Hepatocyte (in vitro differentiated cells): ENCODE results near the gene ALG11.

ENCODE experiments used
- EZH2 ChIP-seq: fragments of 200-600 bp; sonication (generic); IDR thresholded peaks from 2 replicates; pipeline ENCODE4 v1.6.1; 2016; ENCODE audit warnings: antibody characterized with exemption, mild to moderate bottlenecking, borderline replicate concordance
- EZH2phosphoT487 ChIP-seq: fragments of 200-600 bp; sonication (generic); IDR thresholded peaks from one replicate; pipeline ENCODE4 v1.6.1; 2018; ENCODE audit warnings: antibody characterized with exemption, mild to moderate bottlenecking, low read depth, moderate library complexity; ENCODE audit not compliant: unreplicated experiment, severe bottlenecking
- TF ChIP-seq, protein P1 (sequence below): fragments of 200-600 bp; sonication (generic); IDR thresholded peaks from 2 replicates; pipeline ENCODE4 v1.5.1; 2016; ENCODE audit warnings: antibody characterized with exemption, mild to moderate bottlenecking; ENCODE audit not compliant: poor library complexity

DNA sequence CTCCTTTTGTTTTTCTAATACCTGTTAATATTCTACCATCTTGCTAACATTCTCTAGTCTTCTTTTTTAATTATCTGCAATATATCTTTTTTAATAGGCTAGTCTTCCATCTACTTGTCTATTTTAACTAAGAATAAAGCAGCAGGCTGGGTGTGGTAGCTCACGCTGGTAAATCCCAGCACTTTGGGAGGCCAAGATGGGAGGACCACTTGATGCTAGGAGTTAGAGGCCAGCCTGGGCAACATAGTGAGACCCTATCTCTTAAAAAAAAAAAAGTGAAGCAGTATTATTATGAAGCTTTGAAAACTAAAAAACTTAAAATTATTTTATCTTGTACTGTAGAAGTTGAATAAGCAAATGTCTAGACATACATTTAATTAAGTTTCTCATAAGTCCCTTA, 15.6 kb downstream of the ALG11 start:
- TF ChIP-seq, protein P1, sequence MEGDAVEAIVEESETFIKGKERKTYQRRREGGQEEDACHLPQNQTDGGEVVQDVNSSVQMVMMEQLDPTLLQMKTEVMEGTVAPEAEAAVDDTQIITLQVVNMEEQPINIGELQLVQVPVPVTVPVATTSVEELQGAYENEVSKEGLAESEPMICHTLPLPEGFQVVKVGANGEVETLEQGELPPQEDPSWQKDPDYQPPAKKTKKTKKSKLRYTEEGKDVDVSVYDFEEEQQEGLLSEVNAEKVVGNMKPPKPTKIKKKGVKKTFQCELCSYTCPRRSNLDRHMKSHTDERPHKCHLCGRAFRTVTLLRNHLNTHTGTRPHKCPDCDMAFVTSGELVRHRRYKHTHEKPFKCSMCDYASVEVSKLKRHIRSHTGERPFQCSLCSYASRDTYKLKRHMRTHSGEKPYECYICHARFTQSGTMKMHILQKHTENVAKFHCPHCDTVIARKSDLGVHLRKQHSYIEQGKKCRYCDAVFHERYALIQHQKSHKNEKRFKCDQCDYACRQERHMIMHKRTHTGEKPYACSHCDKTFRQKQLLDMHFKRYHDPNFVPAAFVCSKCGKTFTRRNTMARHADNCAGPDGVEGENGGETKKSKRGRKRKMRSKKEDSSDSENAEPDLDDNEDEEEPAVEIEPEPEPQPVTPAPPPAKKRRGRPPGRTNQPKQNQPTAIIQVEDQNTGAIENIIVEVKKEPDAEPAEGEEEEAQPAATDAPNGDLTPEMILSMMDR = no peak
- no peak for TF ChIP-seq EZH2
- TF ChIP-seq EZH2phosphoT487 = no peak
